Tibial nerve (tissue), 4 donors: ENCODE results near the gene RINL. TPM values are rescaled to one million over a fixed set of nuclear protein-coding genes. Genes with fewer than 3 reads are reported as not detected.

Experiments used
- DNase-seq, 2 donors: peaks; one replicate each; pipeline ENCODE4 v3.0.0-alpha.2; 2019; ENCODE audit warnings: low spot score in 2 of 2
- H3K27ac ChIP-seq, 4 donors: fragments of 200-600 bp; sonication (generic) in 3 of 4; one replicate each; pipeline ENCODE4 v1.5.1; 2017 to 2019; ENCODE audit warnings: mild to moderate bottlenecking in 1 of 4
- H3K27me3 ChIP-seq, 2 donors: fragments of 200-600 bp; sonication (generic) in 1 of 2; one replicate each; pipeline versions ENCODE4 v1.5.1 to v1.6.0; 2017 to 2019
- H3K36me3 ChIP-seq, 3 donors: fragments of 200-600 bp; sonication (generic); one replicate each; pipeline ENCODE4 v1.5.1; 2018 to 2019
- H3K4me1 ChIP-seq, 4 donors: fragments of 200-600 bp; sonication (generic) in 3 of 4; one replicate each; pipeline ENCODE4 v1.5.1; 2017 to 2019
- H3K4me3 ChIP-seq, 4 donors: fragments of 200-600 bp; sonication (generic) in 3 of 4; one replicate each; pipeline ENCODE4 v1.5.1; 2017 to 2019; ENCODE audit warnings: mild to moderate bottlenecking in 1 of 4, moderate library complexity in 1 of 4
- H3K9me3 ChIP-seq, 4 donors: fragments of 200-600 bp; sonication (generic) in 3 of 4; one replicate each; pipeline ENCODE4 v1.5.1; 2017 to 2019
- CTCF ChIP-seq, 5 experiments: fragments of 200-600 bp in 3 of 5; fragments of 450-650 bp in 2 of 5; sonication (generic) in 3 of 5; IDR thresholded peaks; one replicate each; pipeline ENCODE4 v1.5.1; 2016 to 2019; ENCODE audit warnings: antibody characterized with exemption in 5 of 5, mild to moderate bottlenecking in 3 of 5, moderate library complexity in 2 of 5
- EP300 ChIP-seq, 2 donors: sonication (generic); formaldehyde crosslinking; IDR thresholded peaks; one replicate each; pipeline ENCODE4 v1.6.1; 2017; ENCODE audit warnings: antibody characterized with exemption in 2 of 2, mild to moderate bottlenecking in 1 of 2
- POLR2A ChIP-seq, 2 donors: fragments of 450-650 bp; IDR thresholded peaks; one replicate each; pipeline ENCODE4 v1.6.1; 2017; ENCODE audit warnings: antibody characterized with exemption in 2 of 2, mild to moderate bottlenecking in 2 of 2, moderate library complexity in 2 of 2
- WGBS, 2 donors: methylation state at CpG; one replicate each; pipeline ENCODE4 v1.1.5; 2018; 5-methylcytosine and 5-hydroxymethylcytosine counted together
- total RNA-seq, 4 donors: library from RNA; depleted of rRNA; stranded (reverse); fragments of >200 nt; gene quantifications; one replicate each; pipeline ENCODE4 v1.1.0, GENCODE V29; 2016

RINL gene
- total RNA-seq = 10 to 100 TPM in 2 of 4 donors, 1 to 10 TPM in 2; 8.4 to 28.8 (median 11.6) TPM

- peak within 1 kb of the TSS in 3 of 4 donors; percentile 65 to 90 (median 67) for H3K27ac ChIP-seq
- H3K4me3 ChIP-seq = peak within 1 kb of the TSS in 2 of 4 donors; percentile 16 to 18
- no peaks in the 10 kb centered on the region for H3K9me3 ChIP-seq
- peaks cover 0 to 48% (median 12%) of the 10 kb centered on the region in 3 donors for H3K36me3 ChIP-seq
- no peak for TF ChIP-seq POLR2A (IDR thresholded peaks at IDR 0.05)
- TF ChIP-seq EP300 (IDR thresholded peaks at IDR 0.05) = no peak
- TF ChIP-seq CTCF (IDR thresholded peaks at IDR 0.05) = no peak
- 43 to 50% methylated on average over 11 of the region's 11 CpGs for WGBS, 2 donors
- DNase-seq = no peak
- peaks cover 0 to 17% (median 7%) of the 10 kb centered on the region in 4 donors for H3K4me1 ChIP-seq
- no peaks in the 10 kb centered on the region for H3K27me3 ChIP-seq
Observed at GRCh38 chr19:38877781-38878574, at the start of gene RINL. RINL (minus strand) TSS chr19:38878275; CDS start chr19:38876742, 1,533 bp downstream.

- no peak overlapping the region for H3K27ac ChIP-seq
- no peak for DNase-seq
- peaks cover 0 to 2% (median under 1%) of the 10 kb centered on the region in 4 donors for H3K4me1 ChIP-seq
- TF ChIP-seq EP300 (IDR thresholded peaks at IDR 0.05) = no peak
- WGBS, 2 donors = 97% methylated on average over 7 of the region's 7 CpGs
- peaks cover 0 to 58% (median 0%) of the 10 kb centered on the region in 3 donors for H3K36me3 ChIP-seq
- H3K9me3 ChIP-seq = no peaks in the 10 kb centered on the region
- no peak overlapping the region for H3K4me3 ChIP-seq
- no peaks in the 10 kb centered on the region for H3K27me3 ChIP-seq
Observed at GRCh38 chr19:38924388-38924787, 46.3 kb upstream of the RINL start.

GRCh38 chr19:38922482-38922881, 44.4 kb upstream of the RINL start:
- Histone ChIP-seq H3K27me3 (no peaks in the 10 kb centered on the region), H3K27ac (no peak overlapping the region), H3K4me3 (no peak overlapping the region), H3K4me1 (no peaks in the 10 kb centered on the region), H3K36me3 (peaks cover 0 to 50% (median 0%) of the 10 kb centered on the region in 3 donors), H3K9me3 (no peaks in the 10 kb centered on the region)
- no peak for TF ChIP-seq EP300 (IDR thresholded peaks at IDR 0.05)
- no peak for TF ChIP-seq CTCF (IDR thresholded peaks at IDR 0.05)
- no peak for TF ChIP-seq POLR2A (IDR thresholded peaks at IDR 0.05)
- 89 to 92% methylated on average over 5 of the region's 5 CpGs for WGBS, 2 donors
- DNase-seq = no peak

GRCh38 chr19:38921420-38922274, 43.6 kb upstream of the RINL start:
- no peaks in the 10 kb centered on the region for H3K27me3 ChIP-seq
- DNase-seq = no peak
- H3K9me3 ChIP-seq = no peaks in the 10 kb centered on the region
- 86 to 91% methylated on average over 15 to 19 of the region's 20 CpGs for WGBS, 2 donors
- TF ChIP-seq POLR2A (IDR thresholded peaks at IDR 0.05) = no peak
- no peak for TF ChIP-seq EP300 (IDR thresholded peaks at IDR 0.05)
- TF ChIP-seq CTCF (IDR thresholded peaks at IDR 0.05) = no peak
- no peaks in the 10 kb centered on the region for H3K4me1 ChIP-seq
- H3K27ac ChIP-seq = no peak overlapping the region
- H3K4me3 ChIP-seq = no peak overlapping the region
- H3K36me3 ChIP-seq = peaks cover 0 to 50% (median 0%) of the 10 kb centered on the region in 3 donors

GRCh38 chr19:38920602-38921419, 42.7 kb upstream of the RINL start:
- no peaks in the 10 kb centered on the region for H3K9me3 ChIP-seq
- H3K36me3 ChIP-seq = peaks cover 0 to 47% (median 0%) of the 10 kb centered on the region in 3 donors
- 66 to 74% methylated on average over 11 of the region's 14 CpGs for WGBS, 2 donors
- no peak overlapping the region for H3K4me3 ChIP-seq
- no peaks in the 10 kb centered on the region for H3K27me3 ChIP-seq
- no peaks in the 10 kb centered on the region for H3K4me1 ChIP-seq
- H3K27ac ChIP-seq = no peak overlapping the region
- TF ChIP-seq POLR2A (IDR thresholded peaks at IDR 0.05) = no peak
- DNase-seq = no peak
